GM18861 (cell line): Measurements from ENCODE around the gene POTEM.
"Not testable (repeated sequence)": the region's sequence is repeated elsewhere in the genome, so short reads cannot be mapped to it uniquely, and the experiment has no call there.

Experiments
- ATAC-seq: cut with Tn5 transposase; IDR thresholded peaks from one replicate; pipeline ENCODE4 v1.9.1; 2021; ENCODE audit not compliant: unreplicated experiment

POTEM gene

GRCh38 chr14:19036811-19037382 is 69.7 kb downstream of the POTEM start:
- not testable (repeated sequence) for ATAC-seq

GRCh38 chr14:19038060-19038664 is 70.9 kb downstream of the POTEM start:
- not testable (repeated sequence) for ATAC-seq

DNA sequence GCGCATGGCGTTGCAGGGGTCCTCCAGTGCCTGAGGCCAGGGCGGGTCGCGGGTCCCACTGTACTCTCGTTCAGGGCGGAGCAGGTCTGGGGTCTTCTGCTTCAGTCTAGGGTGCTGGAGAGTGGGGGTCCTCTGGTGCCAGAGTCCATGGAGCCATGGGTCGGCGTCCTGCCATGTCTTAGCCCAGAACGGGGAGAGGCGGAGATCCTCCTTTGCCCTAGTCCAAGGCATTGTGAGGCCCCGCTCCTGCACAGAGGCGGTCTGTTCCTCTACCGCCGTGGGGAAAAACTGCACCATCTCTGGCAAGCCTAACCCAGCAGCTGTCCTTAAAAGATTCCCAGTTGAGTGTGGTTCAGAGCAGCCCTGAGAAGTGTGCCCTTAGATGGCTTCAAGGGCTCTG is 71.6 kb downstream of the POTEM start:
- ATAC-seq: not testable (repeated sequence)

- ATAC-seq: not testable (repeated sequence)
Observed at GRCh38 chr14:19043384-19043783, 76.2 kb downstream of the POTEM start.
